ENCODE data around the gene CLEC18C. TPM values are rescaled to one million over a fixed set of nuclear protein-coding genes. Genes with fewer than 3 reads are reported as not detected.
"Not testable (repeated sequence)": the region's sequence is repeated elsewhere in the genome, so short reads cannot be mapped to it uniquely, and the experiment has no call there.

The CLEC18C gene
- 0.16 TPM in 1 of 2 replicates, not detected in the other for total RNA-seq (2014; rRNA removed; shearing (Covaris generic); ENCODE audit: low replicate concordance)

DNA sequence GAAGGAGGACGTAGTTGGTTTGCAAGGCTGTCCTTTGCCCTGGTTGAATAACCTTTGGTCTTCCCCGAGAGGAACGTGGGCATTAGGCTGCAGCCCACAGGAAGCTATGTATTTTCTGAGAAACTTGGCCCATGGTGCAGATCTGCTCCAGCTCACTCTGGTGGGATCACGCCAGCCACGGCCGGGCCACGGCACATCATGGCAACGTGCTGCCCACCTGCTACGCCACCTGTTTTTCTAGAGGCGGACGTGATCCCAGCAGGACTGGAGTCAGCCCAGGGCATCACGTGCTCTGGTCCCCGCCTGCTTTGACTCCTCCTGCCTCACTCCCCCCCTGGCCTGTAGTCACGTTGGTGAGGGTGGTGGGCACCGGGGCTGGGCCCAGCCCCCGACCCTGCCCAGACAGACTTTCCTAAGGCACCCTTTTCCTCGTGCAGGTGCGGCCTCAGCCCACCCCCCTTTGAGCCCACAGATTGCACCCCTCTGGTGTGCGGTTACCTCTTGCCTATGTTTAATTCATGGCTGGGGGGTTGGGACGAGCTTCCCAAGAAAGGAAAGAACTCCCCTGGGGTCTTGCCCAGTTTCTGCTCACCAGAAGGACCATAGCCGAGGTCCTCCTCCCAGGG, at the start of gene CLEC18C:
Gene CLEC18C (plus strand): TSS at position 576 of the 626 bp plus-strand sequence. CDS start 492 bp downstream, outside the sequence.
- H3K9me3 ChIP-seq, H3K27me3 ChIP-seq, H3K36me3 ChIP-seq, H3K4me3 ChIP-seq, DNase-seq: not testable (repeated sequence)

DNA sequence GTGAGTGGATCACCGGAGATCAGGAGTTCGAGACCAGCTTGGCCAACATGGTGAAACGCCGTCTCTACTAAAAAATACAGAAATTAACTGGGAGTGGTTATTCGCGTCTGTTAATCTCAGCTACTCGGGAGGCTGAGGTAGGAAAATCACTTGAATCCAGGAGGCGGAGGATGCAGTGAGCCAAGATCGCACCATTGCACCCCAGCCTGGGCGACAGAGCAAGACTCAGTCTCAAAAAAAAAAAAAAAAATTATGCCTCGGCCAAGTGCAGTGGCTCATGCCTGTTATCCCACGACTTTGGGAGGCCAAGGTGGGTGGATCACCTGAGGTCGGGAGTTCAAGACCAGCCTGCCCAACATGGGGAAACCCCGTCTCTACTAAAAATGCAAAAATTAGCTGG, 49.8 kb upstream of the CLEC18C start:
- not testable (repeated sequence) for H3K27me3 ChIP-seq, H3K36me3 ChIP-seq, H3K9me3 ChIP-seq, H3K4me3 ChIP-seq, DNase-seq

DNA sequence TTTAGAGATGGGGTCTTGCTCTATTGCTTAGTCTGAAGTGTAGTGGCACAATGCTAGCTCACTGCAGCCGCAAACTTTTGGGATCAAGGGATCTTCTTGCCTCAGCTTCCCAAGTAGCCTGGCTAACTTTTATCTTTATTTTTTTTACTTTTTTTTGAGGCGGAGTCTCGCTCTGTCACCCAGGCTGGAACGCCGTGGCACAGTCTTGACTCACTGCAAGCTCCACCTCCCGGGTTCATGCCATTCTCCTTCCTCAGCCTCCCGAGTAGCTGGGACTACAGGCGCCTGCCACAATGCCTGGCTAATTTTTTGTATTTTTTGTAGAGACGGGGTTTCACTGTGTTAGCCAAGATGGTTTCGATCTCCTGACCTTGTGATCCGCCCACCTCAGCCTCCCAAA, 47.4 kb upstream of the CLEC18C start:
- not testable (repeated sequence) for H3K36me3 ChIP-seq, H3K4me3 ChIP-seq, DNase-seq, H3K9me3 ChIP-seq, H3K27me3 ChIP-seq

DNA sequence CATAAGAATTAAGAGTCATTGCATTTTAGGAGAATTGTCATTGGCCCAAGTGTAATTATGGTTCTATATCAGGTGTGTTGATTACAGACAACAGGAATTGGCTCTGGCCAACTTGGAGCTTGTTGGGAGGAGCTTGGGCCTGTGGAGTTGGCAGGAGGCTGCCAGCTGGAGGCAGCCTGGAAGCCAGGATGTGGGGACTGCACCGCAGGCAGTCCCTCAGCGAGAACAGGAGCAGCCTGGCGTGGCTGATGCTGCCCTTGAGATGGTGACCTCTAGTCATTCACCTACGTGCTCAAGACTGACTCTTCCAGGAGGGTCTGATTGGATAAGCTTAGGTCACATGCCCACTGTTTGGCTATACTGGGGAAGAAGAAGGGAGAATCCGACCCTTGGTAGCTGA, 45.9 kb upstream of the CLEC18C start:
- H3K9me3 ChIP-seq, H3K4me3 ChIP-seq: not testable (repeated sequence)

DNA sequence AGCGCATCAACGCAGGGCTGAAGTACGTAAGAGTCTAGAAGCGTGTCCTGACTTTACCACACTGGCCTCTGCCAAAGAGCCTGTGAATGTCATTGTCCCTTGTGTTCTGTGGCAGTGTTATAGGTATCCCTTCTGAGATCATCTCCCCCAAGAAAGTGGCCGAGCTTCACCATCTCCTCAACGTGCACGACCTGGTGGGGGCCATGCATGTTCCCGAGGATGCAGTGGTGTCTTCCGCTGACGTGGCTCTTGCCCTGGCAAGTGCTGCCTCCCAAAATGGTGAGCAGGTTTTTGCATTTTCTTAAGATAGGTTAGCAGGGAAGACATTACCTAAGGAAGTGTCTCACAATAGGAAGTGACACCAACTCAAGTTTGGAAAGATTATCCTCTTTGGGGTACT, 44.7 kb upstream of the CLEC18C start:
- not testable (repeated sequence) for H3K36me3 ChIP-seq, H3K4me3 ChIP-seq, DNase-seq, H3K9me3 ChIP-seq, H3K27me3 ChIP-seq

More for the DNA sequence above, 45.9 kb upstream of the CLEC18C start:
- not testable (repeated sequence) for DNase-seq, H3K27me3 ChIP-seq, H3K36me3 ChIP-seq

DNA sequence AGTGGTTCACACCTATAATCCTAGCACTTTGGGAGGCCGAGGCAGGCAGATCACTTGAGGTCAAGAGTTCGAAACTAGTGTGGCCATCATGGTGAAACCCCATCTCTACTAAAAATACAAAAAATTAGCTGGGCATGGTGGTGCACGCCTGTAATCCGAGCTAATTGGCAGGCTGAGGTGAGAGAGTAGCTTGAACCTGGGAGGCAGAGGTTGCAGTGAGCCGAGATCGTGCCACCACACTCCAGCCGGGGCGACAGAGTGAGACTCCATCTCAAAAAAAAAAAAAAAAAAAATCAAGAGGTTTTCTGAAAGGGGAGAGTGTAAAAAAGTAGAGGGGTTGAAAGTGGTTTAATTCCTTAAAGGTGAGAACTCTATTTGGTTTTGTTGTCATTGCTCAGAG, 37.8 kb upstream of the CLEC18C start:
- H3K4me3 ChIP-seq, H3K27me3 ChIP-seq, DNase-seq: not testable (repeated sequence)

DNA sequence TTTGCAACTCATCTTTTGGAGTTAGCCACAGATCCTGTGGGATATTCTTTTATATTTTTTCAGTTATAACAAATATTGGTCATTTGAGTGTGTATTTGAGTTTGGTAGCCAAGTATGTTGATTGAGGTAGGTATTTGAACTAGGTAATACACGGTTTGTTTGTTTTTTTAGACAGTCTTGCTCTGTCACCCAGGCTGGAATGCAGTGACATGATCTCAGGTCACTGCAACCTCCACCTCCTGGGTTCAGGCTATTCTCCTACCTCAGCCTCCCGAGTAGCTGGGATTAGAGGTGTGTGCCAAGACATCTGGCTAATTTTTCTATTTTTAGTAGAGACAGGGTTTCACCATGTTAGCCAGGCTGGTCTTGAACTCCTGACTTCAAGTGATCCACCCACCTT, 37.0 kb upstream of the CLEC18C start:
- H3K4me3 ChIP-seq, H3K9me3 ChIP-seq, DNase-seq, H3K27me3 ChIP-seq: not testable (repeated sequence)
- H3K36me3 ChIP-seq, result peaks cover 13% of the 10 kb centered on the region

More for the DNA sequence above, 37.8 kb upstream of the CLEC18C start:
- H3K9me3 ChIP-seq, result not testable (repeated sequence)
- H3K36me3 ChIP-seq, result peaks cover 13% of the 10 kb centered on the region

DNA sequence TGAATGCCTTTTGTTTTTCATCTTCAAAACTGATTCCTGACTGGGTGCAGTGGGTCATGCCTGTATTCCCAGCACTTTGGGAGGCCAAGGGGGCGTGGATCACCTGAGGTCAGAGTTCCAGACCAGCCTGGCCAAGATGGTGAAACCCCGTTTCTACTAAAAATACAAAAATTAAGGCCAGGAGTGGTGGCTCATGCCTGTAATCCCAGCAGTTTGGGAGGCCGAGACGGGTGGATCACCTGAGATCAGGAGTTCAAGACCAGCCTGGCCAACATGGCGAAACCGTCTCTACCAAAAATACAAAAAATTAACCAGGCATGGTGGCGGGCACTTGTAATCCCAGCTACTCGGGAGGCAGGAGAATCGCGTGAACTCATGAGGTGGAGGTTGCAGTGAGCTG, 30.8 kb upstream of the CLEC18C start:
- not testable (repeated sequence) for DNase-seq, H3K36me3 ChIP-seq, H3K9me3 ChIP-seq, H3K27me3 ChIP-seq, H3K4me3 ChIP-seq

DNA sequence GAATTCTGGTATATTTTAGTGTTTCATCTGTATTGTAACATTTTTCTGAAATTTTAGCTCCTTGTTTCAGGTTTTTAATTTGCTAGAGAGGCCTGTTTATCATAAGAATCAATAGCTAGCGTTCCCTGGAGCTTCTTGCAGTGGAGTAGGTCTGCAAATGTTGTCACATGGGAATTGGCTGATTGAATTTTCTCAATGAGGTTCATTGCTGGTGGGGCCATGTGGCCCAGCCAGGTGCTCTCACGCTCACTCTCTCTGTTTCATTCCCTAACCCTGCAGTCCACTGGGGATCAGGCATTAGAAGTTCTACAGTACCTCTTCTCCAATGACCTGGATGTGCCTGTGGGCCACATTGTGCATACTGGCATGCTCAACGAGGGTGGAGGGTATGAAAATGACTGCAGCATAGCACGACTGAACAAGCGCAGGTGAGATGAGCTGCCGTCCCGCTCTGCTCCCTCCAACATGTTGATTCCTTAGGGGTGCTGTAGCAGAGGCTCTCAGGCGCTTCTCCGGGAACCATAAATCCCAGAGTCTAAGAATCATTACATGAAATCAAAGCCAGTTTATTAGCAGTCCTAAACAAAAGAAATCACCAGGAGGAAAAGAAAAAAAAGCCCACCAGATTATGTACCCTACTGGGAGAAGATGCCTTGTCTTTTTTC, 30.2 kb upstream of the CLEC18C start:
- H3K36me3 ChIP-seq, DNase-seq, H3K27me3 ChIP-seq, H3K9me3 ChIP-seq, H3K4me3 ChIP-seq: not testable (repeated sequence)

DNA sequence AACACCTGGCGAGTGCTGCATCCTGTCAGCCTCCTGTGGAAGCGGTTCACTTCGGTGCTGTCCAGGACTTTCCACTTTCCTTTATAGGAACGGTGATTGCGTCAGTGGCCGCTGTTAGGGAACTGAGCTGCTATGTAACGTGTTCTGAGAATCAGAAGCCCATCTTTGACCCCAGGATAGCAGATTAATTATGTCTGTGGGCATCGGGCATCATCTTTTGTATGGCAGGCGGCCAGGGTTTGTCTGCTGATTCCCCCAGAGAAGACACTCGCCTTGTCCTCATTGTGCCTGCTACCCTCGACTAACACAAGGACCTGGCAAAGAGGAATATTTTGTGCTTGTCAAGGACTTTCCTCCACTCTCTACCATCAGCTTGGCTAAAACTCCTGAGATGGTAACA, 25.7 kb upstream of the CLEC18C start:
- not testable (repeated sequence) for DNase-seq, H3K9me3 ChIP-seq, H3K27me3 ChIP-seq, H3K4me3 ChIP-seq
- H3K36me3 ChIP-seq, result peaks cover 30% of the 10 kb centered on the region

DNA sequence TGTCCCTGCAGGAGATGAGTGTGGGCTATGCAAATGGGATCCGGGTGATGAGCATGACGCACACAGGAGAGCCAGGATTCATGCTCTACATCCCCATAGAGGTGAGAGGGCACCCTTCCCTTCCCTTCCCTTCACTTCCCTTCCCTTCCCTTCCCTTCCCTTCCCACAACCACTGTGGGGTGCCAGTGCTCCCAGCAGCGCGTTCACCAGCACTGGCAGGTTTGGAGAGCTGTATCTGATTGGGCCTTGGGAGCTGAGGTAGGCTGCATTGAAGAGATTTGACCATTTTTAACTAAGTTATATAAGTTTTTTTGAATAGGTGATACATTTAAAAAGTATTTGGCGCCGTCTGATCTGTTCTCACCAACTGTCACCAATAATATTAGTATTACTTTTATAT, 25.1 kb upstream of the CLEC18C start:
- DNase-seq, H3K27me3 ChIP-seq, H3K4me3 ChIP-seq, H3K9me3 ChIP-seq: not testable (repeated sequence)
- H3K36me3 ChIP-seq, result peaks cover 36% of the 10 kb centered on the region

DNA sequence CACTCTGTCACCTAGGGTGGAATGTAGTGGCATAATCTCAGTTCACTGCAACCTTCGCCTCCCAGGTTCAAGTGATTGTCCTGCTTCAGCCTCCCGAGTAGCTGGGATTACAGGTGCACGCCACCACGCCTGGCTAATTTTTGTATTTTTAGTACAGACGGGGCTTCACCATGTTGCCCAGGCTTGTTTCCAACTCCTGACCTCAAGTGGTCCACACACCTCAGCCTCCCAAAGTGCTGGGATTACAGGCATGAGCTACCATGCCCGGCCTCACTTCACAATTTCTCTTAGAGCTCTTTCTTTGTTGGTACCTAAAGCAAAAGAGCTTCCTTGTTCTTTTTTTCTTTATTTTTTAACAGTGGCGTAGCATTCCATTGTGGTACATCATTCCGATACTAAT, 24.3 kb upstream of the CLEC18C start:
- not testable (repeated sequence) for H3K27me3 ChIP-seq
- H3K36me3 ChIP-seq, result peaks cover 45% of the 10 kb centered on the region

DNA sequence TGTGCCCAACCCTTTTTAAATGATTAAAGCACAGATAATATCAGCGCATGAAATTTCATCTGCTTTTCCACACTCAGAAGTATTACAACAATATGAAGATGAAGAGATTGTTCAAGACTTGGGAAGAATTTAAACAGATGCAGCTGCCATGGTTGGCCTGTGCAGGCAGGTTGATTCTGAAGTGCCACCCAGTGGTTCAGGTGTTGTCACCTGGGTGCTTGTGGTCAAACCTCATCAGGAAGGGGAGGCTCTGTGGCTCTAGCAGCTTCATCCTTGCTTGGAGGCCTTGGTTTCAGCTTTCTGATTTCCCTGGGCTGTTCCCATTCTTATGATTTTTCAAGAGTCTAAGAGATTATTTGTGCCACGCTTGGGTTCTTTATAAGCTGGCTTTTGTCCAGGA, 22.2 kb upstream of the CLEC18C start:
- no peak for DNase-seq
- no peak overlapping the region for H3K4me3 ChIP-seq
- no peaks in the 10 kb centered on the region for H3K9me3 ChIP-seq
- H3K27me3 ChIP-seq, result no peaks in the 10 kb centered on the region
- H3K36me3 ChIP-seq, result peaks cover 58% of the 10 kb centered on the region

More for the DNA sequence above, 24.3 kb upstream of the CLEC18C start:
- DNase-seq, H3K9me3 ChIP-seq, H3K4me3 ChIP-seq: not testable (repeated sequence)

DNA sequence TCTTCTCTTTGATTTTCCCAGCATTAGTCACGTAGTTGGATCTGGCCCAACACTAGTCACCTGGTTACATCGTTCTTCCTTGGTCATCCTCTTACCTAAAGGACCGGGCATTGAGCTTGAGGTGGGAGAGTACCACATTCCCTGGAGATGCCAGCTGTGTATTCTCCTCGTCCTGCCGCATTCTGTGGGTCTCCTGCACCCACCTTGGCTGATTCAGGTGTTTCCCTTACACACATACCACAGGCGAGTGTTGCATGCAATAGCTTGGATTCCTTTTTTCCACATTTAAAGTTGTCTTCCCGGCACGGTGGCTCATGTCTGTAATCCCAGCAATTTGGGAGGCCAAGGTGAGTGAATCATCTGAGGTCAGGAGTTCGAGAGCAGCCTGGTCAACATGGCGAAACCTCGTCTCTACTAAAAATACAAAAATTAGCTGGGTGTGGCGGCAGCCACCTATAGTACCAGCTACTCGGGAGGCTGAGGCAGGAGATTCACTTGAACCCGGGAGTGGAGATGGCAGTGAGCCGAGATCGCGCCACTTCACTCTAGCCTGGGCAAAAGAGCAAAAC, 21.6 kb upstream of the CLEC18C start:
- no peaks in the 10 kb centered on the region for H3K9me3 ChIP-seq
- H3K36me3 ChIP-seq, result peaks cover 64% of the 10 kb centered on the region
- no peak overlapping the region for H3K4me3 ChIP-seq
- no peaks in the 10 kb centered on the region for H3K27me3 ChIP-seq
- DNase-seq, result no peak

DNA sequence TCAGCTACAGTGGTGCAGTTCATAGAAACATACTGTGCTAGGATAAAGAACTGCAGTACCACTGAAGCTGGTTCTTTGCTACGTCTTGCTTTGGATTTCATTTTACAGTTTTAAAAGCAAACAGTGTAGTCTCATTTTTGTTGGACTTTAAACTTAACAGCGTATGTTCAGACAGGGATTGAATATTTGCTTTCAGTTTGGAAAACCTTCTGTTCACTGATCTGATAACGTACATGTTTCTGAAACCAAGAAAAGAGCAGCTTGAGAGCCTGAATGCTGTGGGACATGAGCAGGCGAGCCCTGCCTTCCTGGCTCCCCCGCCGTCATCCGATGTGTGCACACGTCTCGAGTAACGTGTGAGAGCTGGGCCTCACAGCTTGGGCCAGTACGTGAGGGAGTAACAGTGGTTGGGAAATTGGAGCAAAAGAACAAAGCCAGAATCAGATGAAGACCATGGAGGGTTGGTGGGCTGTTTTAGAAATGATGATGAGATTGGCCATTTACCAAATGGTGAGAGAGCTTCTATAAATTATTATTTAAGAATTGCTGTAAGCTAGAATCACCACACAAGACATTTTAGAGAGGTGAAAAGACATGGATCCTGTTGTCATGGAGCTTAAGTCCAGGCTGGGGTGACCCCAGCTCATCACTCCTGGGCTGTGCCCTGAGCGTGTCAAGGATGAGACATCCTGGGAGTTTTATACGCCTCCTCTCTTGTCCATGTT, 20.8 kb upstream of the CLEC18C start:
- Histone ChIP-seq H3K4me3 (no peak overlapping the region), H3K36me3 (peaks cover 70% of the 10 kb centered on the region), H3K27me3 (no peaks in the 10 kb centered on the region), H3K9me3 (no peaks in the 10 kb centered on the region)
- DNase-seq, result no peak

DNA sequence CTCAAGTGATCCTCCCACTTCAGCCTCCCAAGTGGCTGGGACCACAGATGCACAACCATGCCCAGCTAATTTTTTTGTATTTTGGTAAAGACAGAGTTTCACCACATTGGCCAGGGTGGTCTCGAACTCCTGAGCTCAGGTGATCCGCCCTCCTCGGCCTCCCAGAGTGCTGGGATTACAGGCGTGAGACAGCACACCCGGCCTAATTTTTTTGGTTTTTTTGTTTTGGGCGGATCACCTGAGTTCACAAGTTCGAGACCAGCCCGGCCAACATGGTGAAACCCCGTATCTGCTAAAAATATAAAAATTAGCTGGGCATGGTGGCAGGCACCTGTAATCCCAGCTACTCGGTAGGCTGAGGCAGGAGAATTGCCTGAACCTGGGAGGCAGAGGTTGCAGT, 18.9 kb upstream of the CLEC18C start:
- H3K4me3 ChIP-seq, H3K9me3 ChIP-seq, DNase-seq, H3K27me3 ChIP-seq: not testable (repeated sequence)
- peaks cover 82% of the 10 kb centered on the region for H3K36me3 ChIP-seq

DNA sequence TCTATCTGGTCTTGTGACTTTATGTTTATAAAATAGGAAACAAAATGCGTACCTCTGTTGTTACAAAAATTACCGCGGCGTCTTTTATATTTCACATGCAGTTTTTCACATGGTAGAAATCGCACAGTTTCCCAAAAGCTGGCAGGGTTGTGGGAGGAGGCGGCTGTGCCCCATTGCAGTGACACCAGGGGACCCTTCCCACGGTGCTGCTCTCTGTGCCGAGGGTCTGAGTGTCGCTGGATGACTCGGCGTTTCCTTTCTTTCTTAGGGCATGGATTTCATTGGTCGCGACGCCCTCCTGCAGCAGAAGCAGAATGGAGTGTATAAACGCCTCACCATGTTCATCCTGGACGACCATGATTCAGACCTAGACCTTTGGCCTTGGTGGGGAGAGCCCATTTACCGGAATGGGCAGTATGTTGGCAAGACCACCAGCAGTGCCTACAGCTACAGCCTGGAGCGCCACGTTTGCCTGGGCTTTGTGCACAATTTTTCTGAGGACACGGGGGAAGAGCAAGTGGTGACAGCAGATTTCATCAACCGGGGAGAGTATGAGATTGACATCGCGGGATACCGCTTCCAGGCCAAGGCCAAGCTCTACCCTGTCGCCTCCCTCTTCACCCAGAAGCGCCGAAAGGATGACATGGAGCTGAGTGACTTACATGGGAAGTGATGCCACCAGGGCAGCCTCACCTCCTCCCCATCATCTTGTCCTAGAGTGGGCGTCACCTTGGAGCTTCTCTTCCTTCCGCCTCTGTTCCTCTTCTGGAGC, 17.2 kb upstream of the CLEC18C start:
- DNase-seq, result no peak
- H3K4me3 ChIP-seq, result no peak overlapping the region
- H3K27me3 ChIP-seq, result no peaks in the 10 kb centered on the region
- H3K36me3 ChIP-seq, result peaks cover 85% of the 10 kb centered on the region
- H3K9me3 ChIP-seq, result no peaks in the 10 kb centered on the region
